ENCODE data around the gene DHRS13.

- no peak for TF ChIP-seq POLR2A (IDR thresholded peaks at IDR 0.05)
- TF ChIP-seq, protein P1, sequence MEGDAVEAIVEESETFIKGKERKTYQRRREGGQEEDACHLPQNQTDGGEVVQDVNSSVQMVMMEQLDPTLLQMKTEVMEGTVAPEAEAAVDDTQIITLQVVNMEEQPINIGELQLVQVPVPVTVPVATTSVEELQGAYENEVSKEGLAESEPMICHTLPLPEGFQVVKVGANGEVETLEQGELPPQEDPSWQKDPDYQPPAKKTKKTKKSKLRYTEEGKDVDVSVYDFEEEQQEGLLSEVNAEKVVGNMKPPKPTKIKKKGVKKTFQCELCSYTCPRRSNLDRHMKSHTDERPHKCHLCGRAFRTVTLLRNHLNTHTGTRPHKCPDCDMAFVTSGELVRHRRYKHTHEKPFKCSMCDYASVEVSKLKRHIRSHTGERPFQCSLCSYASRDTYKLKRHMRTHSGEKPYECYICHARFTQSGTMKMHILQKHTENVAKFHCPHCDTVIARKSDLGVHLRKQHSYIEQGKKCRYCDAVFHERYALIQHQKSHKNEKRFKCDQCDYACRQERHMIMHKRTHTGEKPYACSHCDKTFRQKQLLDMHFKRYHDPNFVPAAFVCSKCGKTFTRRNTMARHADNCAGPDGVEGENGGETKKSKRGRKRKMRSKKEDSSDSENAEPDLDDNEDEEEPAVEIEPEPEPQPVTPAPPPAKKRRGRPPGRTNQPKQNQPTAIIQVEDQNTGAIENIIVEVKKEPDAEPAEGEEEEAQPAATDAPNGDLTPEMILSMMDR (IDR thresholded peaks at IDR 0.05): no peak
These were observed 43.4 kb upstream of the DHRS13 start for GRCh38 chr17:28946239-28946638.

Data from testis (tissue), 2 donors.